ENCODE results near the gene PXMP4.

PXMP4 gene

DNA sequence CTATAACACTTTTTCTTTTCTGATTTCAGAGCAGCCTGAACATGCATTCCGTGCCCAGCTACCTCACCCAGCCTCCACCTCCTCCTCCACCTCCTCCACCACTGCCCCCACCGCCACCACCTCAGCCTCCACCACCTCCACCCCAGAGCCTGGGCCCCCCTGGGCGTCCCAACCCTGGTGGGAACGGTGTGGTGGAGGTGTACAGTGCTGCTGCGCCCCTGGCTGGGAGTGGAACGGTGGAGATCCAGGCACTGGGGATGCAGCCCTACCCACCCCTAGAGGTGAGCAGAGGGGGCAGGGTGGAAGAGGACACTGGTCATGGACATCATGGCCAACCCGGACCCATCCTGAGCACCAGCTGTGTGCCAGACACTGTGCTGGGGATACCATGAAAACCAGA is 33.0 kb upstream of the PXMP4 start:
- Histone ChIP-seq H3K9ac (ENCODE audit: low read length) (no peak overlapping the region), H3K9me3 (ENCODE audit: control insufficient read depth, insufficient read depth, low read depth, low read length) (no peaks in the 10 kb centered on the region), H3K27ac (ENCODE audit: low read depth, low read length) (no peak overlapping the region), H3K36me3 (ENCODE audit: control insufficient read depth, insufficient read depth, low read length) (peaks cover 11% of the 10 kb centered on the region; the same call in 1 of the 2 replicates), H3K4me1 (ENCODE audit: control insufficient read depth, insufficient read depth, low read length) (peaks cover 5% of the 10 kb centered on the region), H3K4me3 (ENCODE audit: low read depth, low read length) (no peak overlapping the region), H3K27me3 (ENCODE audit: control insufficient read depth, insufficient read depth, low read length) (no peaks in the 10 kb centered on the region)

- no peak overlapping the region for H3K4me3 ChIP-seq (ENCODE audit: low read depth, low read length)
- H3K27me3 ChIP-seq (ENCODE audit: control insufficient read depth, insufficient read depth, low read length), result no peaks in the 10 kb centered on the region
- H3K9ac ChIP-seq (ENCODE audit: low read length), result no peak overlapping the region
- peaks cover 7% of the 10 kb centered on the region; the same call in 1 of the 2 replicates for H3K36me3 ChIP-seq (ENCODE audit: control insufficient read depth, insufficient read depth, low read length)
- H3K4me1 ChIP-seq (ENCODE audit: control insufficient read depth, insufficient read depth, low read length), result peaks cover 5% of the 10 kb centered on the region
- no peaks in the 10 kb centered on the region for H3K9me3 ChIP-seq (ENCODE audit: control insufficient read depth, insufficient read depth, low read depth, low read length)
- no peak overlapping the region for H3K27ac ChIP-seq (ENCODE audit: low read depth, low read length)
These were observed 31.7 kb upstream of the PXMP4 start for GRCh38 chr20:33751775-33752174.

- H3K9ac ChIP-seq (ENCODE audit: low read length), result no peak overlapping the region
- H3K4me3 ChIP-seq (ENCODE audit: low read depth, low read length), result no peak overlapping the region
- H3K27me3 ChIP-seq (ENCODE audit: control insufficient read depth, insufficient read depth, low read length), result no peaks in the 10 kb centered on the region
- H3K27ac ChIP-seq (ENCODE audit: low read depth, low read length), result no peak overlapping the region
- H3K4me1 ChIP-seq (ENCODE audit: control insufficient read depth, insufficient read depth, low read length), result no peaks in the 10 kb centered on the region
- H3K36me3 ChIP-seq (ENCODE audit: control insufficient read depth, insufficient read depth, low read length), result no peaks in the 10 kb centered on the region
- no peaks in the 10 kb centered on the region for H3K9me3 ChIP-seq (ENCODE audit: control insufficient read depth, insufficient read depth, low read depth, low read length)
These were observed 26.4 kb upstream of the PXMP4 start for GRCh38 chr20:33746325-33746998.

DNA sequence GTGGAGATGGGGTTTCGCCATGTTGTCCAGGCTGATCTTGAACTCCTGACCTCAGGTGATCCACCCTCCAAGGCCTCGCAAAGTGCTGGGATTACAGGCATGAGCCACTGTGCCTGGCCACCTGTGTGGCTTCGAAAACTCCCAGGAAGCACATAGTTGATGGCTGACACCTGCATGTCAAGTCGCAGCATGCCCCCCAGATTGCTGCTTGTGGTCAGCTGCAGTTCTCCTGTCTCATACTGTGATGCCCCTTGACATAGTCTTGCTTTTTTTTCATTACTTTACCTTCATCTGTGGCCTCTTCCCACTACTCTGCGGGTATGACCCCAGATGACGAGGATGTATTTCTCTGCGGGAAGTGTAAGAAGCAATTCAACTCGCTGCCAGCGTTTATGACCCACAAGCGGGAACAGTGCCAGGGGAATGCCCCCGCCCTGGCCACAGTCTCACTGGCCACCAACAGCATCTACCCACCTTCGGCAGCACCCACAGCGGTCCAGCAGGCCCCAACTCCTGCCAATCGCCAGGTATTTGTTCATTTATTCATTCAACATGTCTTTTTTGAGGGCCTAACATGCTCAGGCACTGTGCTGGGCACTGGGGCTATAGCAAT is 24.8 kb upstream of the PXMP4 start:
- no peaks in the 10 kb centered on the region for H3K4me1 ChIP-seq (ENCODE audit: control insufficient read depth, insufficient read depth, low read length)
- H3K36me3 ChIP-seq (ENCODE audit: control insufficient read depth, insufficient read depth, low read length), result no peaks in the 10 kb centered on the region
- H3K9ac ChIP-seq (ENCODE audit: low read length), result no peak overlapping the region
- H3K4me3 ChIP-seq (ENCODE audit: low read depth, low read length), result no peak overlapping the region
- H3K27ac ChIP-seq (ENCODE audit: low read depth, low read length), result no peak overlapping the region
- H3K27me3 ChIP-seq (ENCODE audit: control insufficient read depth, insufficient read depth, low read length), result no peaks in the 10 kb centered on the region
- H3K9me3 ChIP-seq (ENCODE audit: control insufficient read depth, insufficient read depth, low read depth, low read length), result no peaks in the 10 kb centered on the region

DNA sequence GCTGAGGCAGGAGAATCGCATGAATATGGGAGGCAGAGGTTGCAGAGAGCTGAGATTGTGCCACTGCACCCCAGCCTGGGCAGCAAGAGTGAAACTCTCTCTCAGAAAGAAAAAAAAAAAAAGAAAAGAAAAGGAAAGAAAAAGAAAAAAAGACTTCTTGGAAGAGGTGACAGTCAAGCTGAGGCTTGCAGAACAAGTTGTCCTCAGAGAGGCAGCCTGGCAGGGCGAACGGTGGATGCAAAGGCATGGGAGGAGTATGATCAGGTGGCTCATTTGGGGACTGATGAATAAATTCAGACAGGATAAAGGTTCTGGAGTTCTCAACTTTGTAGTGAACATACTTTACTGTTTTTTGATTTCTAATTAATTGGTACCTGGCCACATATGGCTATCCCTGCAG is 24.1 kb upstream of the PXMP4 start:
- H3K4me1 ChIP-seq (ENCODE audit: control insufficient read depth, insufficient read depth, low read length), result no peaks in the 10 kb centered on the region
- H3K9ac ChIP-seq (ENCODE audit: low read length), result no peak overlapping the region
- H3K27me3 ChIP-seq (ENCODE audit: control insufficient read depth, insufficient read depth, low read length), result no peaks in the 10 kb centered on the region
- no peak overlapping the region for H3K4me3 ChIP-seq (ENCODE audit: low read depth, low read length)
- no peak overlapping the region for H3K27ac ChIP-seq (ENCODE audit: low read depth, low read length)
- no peaks in the 10 kb centered on the region for H3K9me3 ChIP-seq (ENCODE audit: control insufficient read depth, insufficient read depth, low read depth, low read length)
- H3K36me3 ChIP-seq (ENCODE audit: control insufficient read depth, insufficient read depth, low read length), result no peaks in the 10 kb centered on the region

DNA sequence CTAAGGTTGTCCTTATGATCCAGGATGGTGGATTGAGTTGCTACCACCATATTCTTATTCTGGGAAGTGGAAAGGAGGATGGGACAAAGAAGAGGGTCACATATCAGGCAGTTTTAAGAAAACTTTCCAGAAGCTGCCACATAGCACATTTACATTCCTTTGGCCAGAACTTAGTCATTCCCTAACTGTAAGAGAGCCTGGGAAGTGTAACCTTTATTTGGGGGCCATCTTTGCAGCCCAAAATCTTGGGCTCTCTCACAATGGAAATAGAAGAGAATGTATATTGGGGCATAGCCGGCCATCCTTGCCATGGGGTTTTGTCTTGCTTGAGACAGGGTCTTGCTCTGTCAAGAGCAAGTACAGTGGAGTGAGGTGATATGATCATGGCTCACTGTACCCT is 20.1 kb upstream of the PXMP4 start:
- Histone ChIP-seq H3K36me3 (ENCODE audit: control insufficient read depth, insufficient read depth, low read length) (no peaks in the 10 kb centered on the region), H3K9me3 (ENCODE audit: control insufficient read depth, insufficient read depth, low read depth, low read length) (peaks cover 17% of the 10 kb centered on the region), H3K27me3 (ENCODE audit: control insufficient read depth, insufficient read depth, low read length) (no peaks in the 10 kb centered on the region), H3K9ac (ENCODE audit: low read length) (no peak overlapping the region), H3K27ac (ENCODE audit: low read depth, low read length) (no peak overlapping the region), H3K4me3 (ENCODE audit: low read depth, low read length) (no peak overlapping the region), H3K4me1 (ENCODE audit: control insufficient read depth, insufficient read depth, low read length) (no peaks in the 10 kb centered on the region)

DNA sequence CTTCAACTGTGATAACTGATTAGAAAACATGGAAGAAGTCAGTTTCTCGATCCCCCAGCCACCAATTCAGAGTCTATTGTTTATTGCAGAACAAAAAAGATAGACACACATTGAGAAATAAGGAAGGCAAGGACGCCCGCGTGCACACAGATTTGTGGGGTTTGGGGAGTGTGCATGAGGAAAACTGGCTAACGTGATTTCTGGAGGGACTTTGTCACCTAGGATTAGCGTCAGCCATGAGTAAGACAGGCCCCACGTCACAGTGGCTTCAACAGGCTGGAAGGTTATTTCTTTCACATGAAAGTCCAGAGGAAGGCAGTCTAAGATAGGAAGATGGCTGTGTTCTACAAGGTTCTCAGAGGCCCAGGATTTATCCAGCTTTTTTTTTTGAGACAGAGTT is 19.4 kb upstream of the PXMP4 start:
- Histone ChIP-seq H3K27ac (ENCODE audit: low read depth, low read length) (no peak overlapping the region), H3K27me3 (ENCODE audit: control insufficient read depth, insufficient read depth, low read length) (no peaks in the 10 kb centered on the region), H3K4me1 (ENCODE audit: control insufficient read depth, insufficient read depth, low read length) (no peaks in the 10 kb centered on the region), H3K36me3 (ENCODE audit: control insufficient read depth, insufficient read depth, low read length) (no peaks in the 10 kb centered on the region), H3K4me3 (ENCODE audit: low read depth, low read length) (no peak overlapping the region), H3K9me3 (ENCODE audit: control insufficient read depth, insufficient read depth, low read depth, low read length) (peaks cover 17% of the 10 kb centered on the region), H3K9ac (ENCODE audit: low read length) (no peak overlapping the region)

DNA sequence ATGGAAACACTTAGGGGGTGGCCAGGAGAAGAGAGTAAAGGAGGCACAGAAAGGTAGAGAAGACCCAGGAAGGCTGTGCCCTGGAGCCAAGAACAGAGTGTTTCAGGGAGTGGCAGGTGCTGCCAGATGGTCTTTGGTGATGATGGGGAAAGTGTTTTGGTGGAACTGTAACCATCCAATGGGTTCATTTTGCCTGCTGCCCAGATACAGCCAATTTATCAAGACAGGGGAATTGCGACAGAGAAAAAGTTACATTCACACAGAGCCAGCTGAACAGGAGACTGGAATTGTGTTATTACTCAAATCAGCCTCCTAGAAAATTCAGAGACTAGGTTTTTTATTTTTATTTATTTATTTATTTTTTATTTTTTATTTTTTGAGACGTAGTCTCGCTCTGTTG is 16.9 kb upstream of the PXMP4 start:
- Histone ChIP-seq H3K9me3 (ENCODE audit: control insufficient read depth, insufficient read depth, low read depth, low read length) (peaks cover 17% of the 10 kb centered on the region), H3K4me3 (ENCODE audit: low read depth, low read length) (no peak overlapping the region), H3K9ac (ENCODE audit: low read length) (no peak overlapping the region), H3K36me3 (ENCODE audit: control insufficient read depth, insufficient read depth, low read length) (no peaks in the 10 kb centered on the region), H3K27ac (ENCODE audit: low read depth, low read length) (no peak overlapping the region), H3K4me1 (ENCODE audit: control insufficient read depth, insufficient read depth, low read length) (peaks cover 9% of the 10 kb centered on the region), H3K27me3 (ENCODE audit: control insufficient read depth, insufficient read depth, low read length) (no peaks in the 10 kb centered on the region)

GRCh38 chr20:33733654-33734576 is 13.8 kb upstream of the PXMP4 start:
- H3K9me3 ChIP-seq (ENCODE audit: control insufficient read depth, insufficient read depth, low read depth, low read length), result peaks cover 17% of the 10 kb centered on the region
- H3K4me3 ChIP-seq (ENCODE audit: low read depth, low read length), result no peak overlapping the region
- peaks cover 9% of the 10 kb centered on the region for H3K4me1 ChIP-seq (ENCODE audit: control insufficient read depth, insufficient read depth, low read length)
- H3K9ac ChIP-seq (ENCODE audit: low read length), result peak overlapping the region; percentile 5
- no peaks in the 10 kb centered on the region for H3K36me3 ChIP-seq (ENCODE audit: control insufficient read depth, insufficient read depth, low read length)
- no peak overlapping the region for H3K27ac ChIP-seq (ENCODE audit: low read depth, low read length)
- no peaks in the 10 kb centered on the region for H3K27me3 ChIP-seq (ENCODE audit: control insufficient read depth, insufficient read depth, low read length)

DNA sequence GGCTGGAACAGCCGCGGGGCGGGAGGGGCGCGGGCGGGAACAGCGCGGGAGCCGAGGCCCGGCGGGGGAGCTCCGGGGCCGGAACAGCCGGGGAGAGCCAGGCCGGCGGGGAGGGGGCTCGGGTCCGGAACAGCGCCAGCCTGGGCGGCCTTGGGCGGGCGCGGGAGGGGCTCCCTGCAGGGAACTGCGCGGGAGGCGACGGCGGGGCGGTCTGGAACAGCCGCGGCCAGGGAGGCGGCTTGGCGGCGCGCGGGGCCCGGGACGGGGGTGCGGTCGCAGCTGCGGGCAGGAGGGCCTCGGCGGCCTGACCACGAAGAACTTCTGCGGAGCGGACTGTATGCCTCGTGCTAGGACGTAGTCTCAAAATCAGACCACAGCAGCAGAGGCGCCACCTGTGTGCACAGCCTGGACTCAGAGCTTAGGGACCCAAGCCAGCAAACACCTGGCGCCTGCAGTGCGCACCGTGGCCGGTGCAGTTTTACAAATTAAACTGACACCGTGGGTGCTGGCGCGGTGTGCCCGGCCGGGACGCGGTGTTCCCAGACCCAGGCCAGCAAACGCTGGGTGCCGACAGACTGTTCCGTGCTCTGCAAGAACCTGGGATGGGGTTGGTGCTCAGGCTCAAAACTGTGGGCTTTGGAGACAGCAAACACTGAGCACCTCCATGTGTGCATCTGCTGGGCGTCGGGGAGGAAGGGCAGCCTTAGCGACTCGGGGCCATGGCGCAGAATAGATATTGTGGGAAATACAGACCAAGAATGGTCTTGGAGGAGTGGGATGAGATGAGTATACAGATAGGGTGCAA is 12.3 kb upstream of the PXMP4 start:
- Histone ChIP-seq H3K27me3 (ENCODE audit: control insufficient read depth, insufficient read depth, low read length) (no peaks in the 10 kb centered on the region), H3K36me3 (ENCODE audit: control insufficient read depth, insufficient read depth, low read length) (no peaks in the 10 kb centered on the region), H3K4me1 (ENCODE audit: control insufficient read depth, insufficient read depth, low read length) (peaks cover 9% of the 10 kb centered on the region), H3K9me3 (ENCODE audit: control insufficient read depth, insufficient read depth, low read depth, low read length) (peaks cover 13% of the 10 kb centered on the region), H3K9ac (ENCODE audit: low read length) (peak overlapping the region; percentile 82), H3K27ac (ENCODE audit: low read depth, low read length) (peak overlapping the region; percentile 59), H3K4me3 (ENCODE audit: low read depth, low read length) (peak overlapping the region; percentile 78)
